HG02678 (cell line): ENCODE measurements around the gene C22orf39.

Source experiments
- ATAC-seq: cut with Tn5 transposase; IDR thresholded peaks from one replicate; pipeline ENCODE4 v1.9.1; 2021; ENCODE audit warnings: mild to moderate bottlenecking, moderate library complexity; ENCODE audit not compliant: unreplicated experiment

The C22orf39 gene, protein sequence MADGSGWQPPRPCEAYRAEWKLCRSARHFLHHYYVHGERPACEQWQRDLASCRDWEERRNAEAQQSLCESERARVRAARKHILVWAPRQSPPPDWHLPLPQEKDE

DNA sequence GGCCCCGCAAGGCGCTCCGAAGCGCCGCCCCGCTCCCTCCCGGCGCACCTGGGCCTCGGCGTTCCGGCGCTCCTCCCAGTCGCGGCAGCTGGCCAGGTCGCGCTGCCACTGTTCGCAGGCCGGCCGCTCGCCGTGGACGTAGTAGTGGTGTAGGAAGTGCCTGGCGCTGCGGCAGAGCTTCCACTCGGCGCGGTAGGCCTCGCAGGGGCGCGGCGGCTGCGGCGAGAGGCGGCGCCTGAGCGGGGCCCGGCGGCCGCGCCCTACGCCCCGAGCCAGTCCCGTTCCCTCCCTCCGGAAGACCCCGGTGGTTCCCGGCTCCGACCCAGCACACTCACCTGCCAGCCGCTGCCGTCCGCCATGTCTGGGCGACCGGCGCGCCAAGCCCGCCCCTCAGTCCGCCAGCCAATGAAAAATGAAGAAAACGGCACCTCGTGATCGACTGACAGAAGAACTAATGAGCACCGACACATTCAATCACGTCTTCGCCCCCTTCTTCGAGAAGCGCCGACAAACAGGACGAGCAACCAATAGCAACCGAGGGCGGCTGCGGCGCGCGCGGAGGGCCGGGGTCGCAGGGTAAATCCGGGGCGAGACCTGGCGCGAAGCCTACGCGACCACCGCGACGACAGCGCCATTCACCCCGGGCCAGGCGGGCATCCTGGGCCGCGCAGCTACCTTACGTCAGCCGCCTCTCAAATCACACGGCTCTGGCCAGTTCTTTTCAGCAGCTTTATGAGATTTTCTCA lies at the start of gene C22orf39:
Gene C22orf39 (minus strand): TSS at position 382 of the 746 bp plus-strand sequence. CDS start 23 bp downstream, at position 359.
- peak; percentile 86 for ATAC-seq

- ATAC-seq = no peak
Measured at GRCh38 chr22:19497245-19497644, 49.7 kb upstream of the C22orf39 start.

DNA sequence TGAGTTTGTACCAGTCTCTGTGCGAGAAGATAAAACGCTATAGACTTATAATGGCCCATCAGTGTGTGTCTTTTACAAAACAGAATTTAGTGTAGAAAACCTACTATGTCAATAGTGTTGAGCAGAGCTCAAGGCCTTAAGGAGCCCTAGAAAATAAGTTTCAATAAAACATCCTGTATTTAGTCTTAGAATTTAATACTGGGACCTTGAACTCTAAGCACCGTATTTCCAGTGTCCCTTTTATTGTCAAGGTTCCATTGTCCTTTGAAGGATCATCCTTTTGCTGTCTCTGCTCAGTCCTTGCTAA lies 48.8 kb upstream of the C22orf39 start:
- ATAC-seq = no peak

DNA sequence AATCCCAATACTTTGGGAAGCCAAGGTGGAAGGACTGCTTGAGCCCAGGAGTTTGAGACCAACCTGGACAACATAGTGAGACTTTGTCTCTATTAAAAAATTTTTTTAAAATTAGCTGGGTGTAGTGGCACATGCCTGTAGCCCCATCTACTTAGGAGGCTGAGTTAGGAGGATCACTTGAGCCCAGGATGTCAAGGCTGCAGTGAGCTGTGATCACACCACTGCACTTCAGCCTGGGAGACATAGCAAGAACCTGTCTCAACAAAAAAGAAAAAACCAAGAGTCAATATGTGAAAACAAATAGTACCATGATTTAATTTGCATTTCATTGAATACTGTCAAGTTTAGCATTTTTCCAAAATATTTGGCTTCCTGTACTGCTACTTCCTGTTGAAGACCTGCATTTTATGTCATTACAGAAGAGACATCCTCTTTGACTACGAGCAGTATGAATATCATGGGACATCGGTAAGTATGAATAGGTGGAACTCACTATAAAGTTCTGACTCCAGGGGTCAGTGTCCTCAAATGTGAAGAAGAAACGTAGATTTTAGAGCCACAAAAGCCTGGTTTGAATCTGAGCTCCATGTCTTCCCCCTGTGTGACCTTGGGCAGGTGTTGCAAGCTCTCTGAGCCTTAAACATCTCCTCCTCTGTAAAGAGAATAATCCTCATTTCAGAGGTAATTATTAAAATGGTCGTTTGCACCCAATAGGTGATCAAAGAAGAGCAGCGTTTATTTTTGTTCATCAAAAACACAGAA lies 48.2 kb upstream of the C22orf39 start:
- no peak for ATAC-seq

GRCh38 chr22:19494676-19495173 lies 47.2 kb upstream of the C22orf39 start:
- no peak for ATAC-seq

GRCh38 chr22:19494001-19494560 lies 46.6 kb upstream of the C22orf39 start:
- no peak for ATAC-seq

GRCh38 chr22:19492504-19493174 lies 45.1 kb upstream of the C22orf39 start:
- ATAC-seq = no peak

GRCh38 chr22:19490628-19491230 lies 43.2 kb upstream of the C22orf39 start:
- ATAC-seq = no peak

- no peak for ATAC-seq
Measured at GRCh38 chr22:19488884-19489843, 41.7 kb upstream of the C22orf39 start.

DNA sequence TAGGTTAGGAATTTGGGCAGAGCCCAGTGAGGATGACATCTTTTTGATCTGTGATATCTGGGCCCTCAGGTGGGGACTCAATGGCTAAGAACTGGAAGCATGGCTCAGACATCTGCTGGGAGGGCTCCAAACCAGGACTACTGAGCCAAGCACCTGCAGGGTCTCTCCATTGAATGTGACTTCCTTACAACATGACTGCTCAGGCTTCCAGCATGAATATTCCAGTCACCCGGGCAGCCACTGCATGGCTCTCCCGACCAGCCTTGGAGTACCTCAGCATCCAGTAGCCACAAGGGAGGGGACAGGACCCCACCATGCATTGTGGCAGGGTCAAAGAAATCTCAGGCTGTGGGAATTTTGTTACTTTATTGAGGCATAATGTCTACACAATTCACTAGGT lies 40.8 kb upstream of the C22orf39 start:
- no peak for ATAC-seq

DNA sequence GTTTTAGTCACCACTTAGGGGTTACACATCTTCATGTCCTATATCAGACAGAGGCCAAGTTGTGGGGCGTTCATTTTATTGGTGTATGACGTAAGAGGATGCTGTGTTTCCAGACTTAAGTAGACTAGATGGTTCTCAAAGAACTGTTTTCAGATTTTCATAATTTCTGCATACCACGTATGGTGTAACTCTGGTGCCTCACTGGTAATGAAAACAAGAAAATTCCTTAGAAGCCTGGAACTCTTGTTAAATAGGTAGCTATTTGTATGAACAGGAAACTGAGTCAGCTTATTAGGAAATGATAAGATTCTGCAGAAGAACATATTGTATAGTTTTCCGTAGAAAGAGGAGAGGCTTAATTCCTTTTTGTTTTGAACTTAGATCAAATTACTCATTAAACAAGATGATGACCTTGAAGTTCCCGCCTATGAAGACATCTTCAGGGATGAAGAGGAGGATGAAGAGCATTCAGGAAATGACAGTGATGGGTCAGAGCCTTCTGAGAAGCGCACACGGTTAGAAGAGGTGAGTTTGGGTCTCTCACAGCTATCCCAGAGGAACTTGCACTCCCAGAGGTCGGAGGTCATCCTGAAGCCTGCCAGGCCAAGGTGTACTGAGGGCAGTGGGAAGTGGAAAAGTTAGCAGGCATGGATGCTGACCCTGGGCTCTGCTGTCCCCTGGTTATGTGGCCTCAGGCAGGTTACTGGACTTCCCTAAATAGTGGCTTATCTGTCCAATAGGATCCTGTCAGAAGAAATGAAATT lies 36.2 kb upstream of the C22orf39 start:
- ATAC-seq = no peak

- ATAC-seq = no peak
Measured at GRCh38 chr22:19482297-19482696, 34.8 kb upstream of the C22orf39 start.

DNA sequence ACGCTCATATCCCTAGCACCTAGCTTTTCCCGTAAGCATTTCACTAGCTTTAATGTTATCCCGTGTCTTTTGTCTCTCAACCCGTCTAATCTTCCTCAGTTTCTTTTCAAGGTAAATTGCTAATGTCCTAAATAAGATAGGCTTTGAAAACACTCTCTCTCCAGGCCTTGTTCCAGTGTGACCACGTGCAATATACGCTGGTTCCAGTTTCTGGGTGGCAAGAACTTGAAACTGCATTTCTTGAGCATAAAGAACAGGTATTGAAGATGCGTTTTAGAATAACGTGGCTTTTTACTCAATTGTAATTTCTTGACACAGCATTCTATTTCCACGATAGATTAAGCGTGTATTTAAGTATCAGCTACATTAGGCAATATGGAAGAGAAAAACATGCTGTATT lies 33.3 kb upstream of the C22orf39 start:
- ATAC-seq = no peak

DNA sequence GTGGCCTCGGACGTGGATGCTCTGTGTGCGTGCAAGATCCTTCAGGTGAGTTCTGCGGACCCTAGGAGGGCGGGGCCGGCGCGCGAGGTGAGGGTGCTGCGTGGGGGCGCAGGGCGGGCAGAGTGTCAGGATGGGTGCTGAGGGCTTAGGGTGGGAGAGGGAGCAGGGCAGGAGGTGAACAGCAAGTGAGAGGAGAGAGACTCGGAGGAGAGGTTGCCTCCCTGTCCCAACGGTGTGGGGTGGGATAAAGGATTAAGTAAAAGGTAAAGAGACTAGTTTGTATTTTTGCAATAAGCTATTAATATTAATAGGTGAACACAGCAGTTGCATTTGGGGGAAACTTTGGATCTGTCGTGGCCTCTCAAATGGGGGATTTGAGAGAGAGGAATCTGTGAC lies 32.7 kb upstream of the C22orf39 start:
- no peak for ATAC-seq

GRCh38 chr22:19479355-19480172 lies 32.1 kb upstream of the C22orf39 start, which contains the start of gene CDC45:
Gene CDC45 (plus strand): TSS chr22:19479920. CDS start chr22:19479969, 49 bp downstream.
- peak; percentile 91 for ATAC-seq

DNA sequence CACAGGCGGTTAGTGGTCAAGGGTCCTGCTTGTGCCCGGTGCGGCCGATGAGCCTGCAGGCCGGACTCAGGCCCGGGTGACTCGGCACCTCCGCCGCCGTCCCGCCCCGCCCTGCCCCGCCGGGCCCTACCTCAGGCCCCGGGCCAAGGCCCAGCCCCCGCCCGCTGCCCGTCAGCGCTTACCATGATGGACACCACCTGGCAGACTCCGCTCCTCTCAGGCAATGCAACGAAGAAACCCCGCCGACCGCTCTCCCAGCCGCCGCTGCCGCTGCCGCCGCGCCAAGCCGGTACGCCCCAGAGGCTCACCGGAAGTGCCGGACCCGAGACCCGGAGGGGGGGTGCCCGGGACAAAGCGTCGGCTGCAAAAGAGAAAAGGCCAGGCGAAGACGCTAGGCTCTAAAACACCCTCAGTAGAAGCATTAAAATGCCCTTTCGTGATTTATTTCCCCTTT lies 31.4 kb upstream of the C22orf39 start, which contains the start of gene UFD1:
Gene UFD1 (minus strand): TSS at position 293 of the 454 bp plus-strand sequence. CDS start 108 bp downstream, at position 185.
- peak; percentile 44 for ATAC-seq

DNA sequence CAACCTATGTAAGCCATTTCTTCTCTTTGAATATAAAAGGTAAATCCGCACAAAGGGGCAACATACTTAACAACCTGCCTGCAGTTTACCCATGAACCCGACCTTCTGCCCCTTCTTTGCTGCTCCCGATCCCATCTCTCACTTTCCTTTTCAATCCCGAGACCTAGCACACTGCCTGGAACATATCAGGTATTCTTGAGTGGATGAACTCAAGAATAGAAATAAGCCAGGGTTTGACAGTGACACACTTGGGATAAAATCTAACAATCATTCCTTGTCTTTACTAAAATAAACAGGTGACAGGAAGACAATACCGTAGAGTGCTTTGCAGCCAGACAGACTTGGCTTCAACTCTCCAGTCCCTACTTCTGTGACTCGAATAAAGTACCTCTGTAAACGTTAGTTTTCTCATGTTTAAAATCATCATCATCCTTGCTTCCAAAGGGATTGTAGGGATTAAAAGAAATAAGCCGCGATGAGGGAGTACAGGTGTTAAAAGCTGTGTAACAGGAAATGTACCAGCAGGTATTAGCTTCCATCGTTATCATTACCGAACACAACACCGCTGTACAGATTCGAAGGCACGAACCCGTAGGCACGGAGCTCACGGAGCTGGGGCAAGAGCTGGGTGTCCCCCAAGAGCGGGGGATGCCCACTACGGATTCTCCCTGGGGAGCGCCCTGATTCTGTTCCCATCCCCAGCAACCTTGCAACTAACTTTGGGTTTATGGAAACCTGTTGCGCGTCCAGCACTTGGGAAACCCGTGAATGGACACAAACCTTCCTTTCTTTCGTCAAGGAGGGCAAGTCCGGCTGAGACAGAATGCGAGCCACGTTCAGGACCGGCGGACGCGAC lies 30.8 kb upstream of the C22orf39 start:
- no peak for ATAC-seq
